Keratinocyte (primary cell): ENCODE measurements around the gene DSC2.

Source experiments
- EZH2 ChIP-seq: IDR thresholded peaks from one replicate; pipeline ENCODE4 v1.6.1; 2012; ENCODE audit warnings: inconsistent platforms, mild to moderate bottlenecking, low read length, moderate library complexity
- TF ChIP-seq, protein P1 (sequence below), 3 experiments: IDR thresholded peaks in 1 of 3; conservative IDR thresholded peaks in 1 of 3; optimal IDR thresholded peaks in 1 of 3; 2 replicates in 2 of 3; 3 replicates in 1 of 3; pipeline versions ENCODE3 to v1.5.1; 2011; ENCODE audit warnings: low read length in 3 of 3, mild to moderate bottlenecking in 3 of 3, moderate library complexity in 2 of 3, control low read depth in 1 of 3, inconsistent platforms in 1 of 3; ENCODE audit not compliant: insufficient read depth in 2 of 3; ENCODE audit errors: extremely low read depth in 1 of 3

- TF ChIP-seq, protein P1, sequence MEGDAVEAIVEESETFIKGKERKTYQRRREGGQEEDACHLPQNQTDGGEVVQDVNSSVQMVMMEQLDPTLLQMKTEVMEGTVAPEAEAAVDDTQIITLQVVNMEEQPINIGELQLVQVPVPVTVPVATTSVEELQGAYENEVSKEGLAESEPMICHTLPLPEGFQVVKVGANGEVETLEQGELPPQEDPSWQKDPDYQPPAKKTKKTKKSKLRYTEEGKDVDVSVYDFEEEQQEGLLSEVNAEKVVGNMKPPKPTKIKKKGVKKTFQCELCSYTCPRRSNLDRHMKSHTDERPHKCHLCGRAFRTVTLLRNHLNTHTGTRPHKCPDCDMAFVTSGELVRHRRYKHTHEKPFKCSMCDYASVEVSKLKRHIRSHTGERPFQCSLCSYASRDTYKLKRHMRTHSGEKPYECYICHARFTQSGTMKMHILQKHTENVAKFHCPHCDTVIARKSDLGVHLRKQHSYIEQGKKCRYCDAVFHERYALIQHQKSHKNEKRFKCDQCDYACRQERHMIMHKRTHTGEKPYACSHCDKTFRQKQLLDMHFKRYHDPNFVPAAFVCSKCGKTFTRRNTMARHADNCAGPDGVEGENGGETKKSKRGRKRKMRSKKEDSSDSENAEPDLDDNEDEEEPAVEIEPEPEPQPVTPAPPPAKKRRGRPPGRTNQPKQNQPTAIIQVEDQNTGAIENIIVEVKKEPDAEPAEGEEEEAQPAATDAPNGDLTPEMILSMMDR (optimal IDR thresholded peaks at IDR 0.05 in 1 of 3, IDR thresholded peaks at IDR 0.05 in 1 of 3, conservative IDR thresholded peaks at IDR 0.05 in 1 of 3; ENCODE audit: extremely low read depth in 1 of 3, insufficient read depth in 2 of 3, low read length in 3 of 3), result no peak
- no peak for TF ChIP-seq EZH2
These were observed 3.5 kb upstream of the DSC2 start for GRCh38 chr18:31105733-31106132.
